Measurements from ENCODE around the gene COL25A1. TPM values are rescaled to one million over a fixed set of nuclear protein-coding genes. Genes with fewer than 3 reads are reported as not detected.

Gene COL25A1
- total RNA-seq, 4 donors from 2014 or later, result 0.14 to 1.6 (median 0.32) TPM; not detected in 1

DNA sequence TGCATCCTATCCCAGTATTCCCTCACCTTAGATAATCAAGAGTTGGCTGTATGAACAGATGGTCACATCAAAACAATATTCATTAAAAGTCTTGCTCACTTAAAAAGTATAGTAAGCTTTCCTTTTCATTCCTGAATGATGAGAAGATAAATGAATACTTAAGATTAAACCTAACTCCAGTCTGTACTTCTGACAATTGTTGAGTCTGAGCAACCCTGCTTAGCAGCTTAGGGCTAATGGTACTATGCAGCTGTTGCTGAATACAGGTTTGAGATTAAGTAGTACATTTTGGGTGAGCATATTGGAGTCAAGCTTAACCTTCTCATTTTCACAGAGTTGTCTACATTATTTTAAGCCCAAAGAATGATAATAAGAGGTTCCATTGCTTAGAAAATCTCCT, 417.9 kb downstream of the COL25A1 start:
- in situ Hi-C loops (cut with MboI; ENCODE audit: low pct_ligation_motif_present in 1 of 4, low pct_unique_long_range_greater_than_20kb in 1 of 4, low sequenced_read_pairs in 3 of 4), result no loop called here
- no peaks in the 10 kb centered on the region for H3K36me3 ChIP-seq
- H3K27me3 ChIP-seq, result no peaks in the 10 kb centered on the region
- H3K9me3 ChIP-seq, result no peaks in the 10 kb centered on the region
- no peak overlapping the region for H3K4me3 ChIP-seq
- DNase-seq, result no peak
- no peak for TF ChIP-seq POLR2A (IDR thresholded peaks at IDR 0.05)
- TF ChIP-seq EP300 (IDR thresholded peaks at IDR 0.05; ENCODE audit: low read depth), result no peak
- no peak for TF ChIP-seq POLR2AphosphoS5 (IDR thresholded peaks at IDR 0.05)
- TF ChIP-seq, protein P1, sequence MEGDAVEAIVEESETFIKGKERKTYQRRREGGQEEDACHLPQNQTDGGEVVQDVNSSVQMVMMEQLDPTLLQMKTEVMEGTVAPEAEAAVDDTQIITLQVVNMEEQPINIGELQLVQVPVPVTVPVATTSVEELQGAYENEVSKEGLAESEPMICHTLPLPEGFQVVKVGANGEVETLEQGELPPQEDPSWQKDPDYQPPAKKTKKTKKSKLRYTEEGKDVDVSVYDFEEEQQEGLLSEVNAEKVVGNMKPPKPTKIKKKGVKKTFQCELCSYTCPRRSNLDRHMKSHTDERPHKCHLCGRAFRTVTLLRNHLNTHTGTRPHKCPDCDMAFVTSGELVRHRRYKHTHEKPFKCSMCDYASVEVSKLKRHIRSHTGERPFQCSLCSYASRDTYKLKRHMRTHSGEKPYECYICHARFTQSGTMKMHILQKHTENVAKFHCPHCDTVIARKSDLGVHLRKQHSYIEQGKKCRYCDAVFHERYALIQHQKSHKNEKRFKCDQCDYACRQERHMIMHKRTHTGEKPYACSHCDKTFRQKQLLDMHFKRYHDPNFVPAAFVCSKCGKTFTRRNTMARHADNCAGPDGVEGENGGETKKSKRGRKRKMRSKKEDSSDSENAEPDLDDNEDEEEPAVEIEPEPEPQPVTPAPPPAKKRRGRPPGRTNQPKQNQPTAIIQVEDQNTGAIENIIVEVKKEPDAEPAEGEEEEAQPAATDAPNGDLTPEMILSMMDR (IDR thresholded peaks at IDR 0.05), result no peak
- intact Hi-C loops (cut with DNase I; ENCODE audit: low total_unique reads), result no loop called here
- no peaks in the 10 kb centered on the region for H3K4me1 ChIP-seq
- no peak overlapping the region for H3K27ac ChIP-seq

- H3K36me3 ChIP-seq, result no peaks in the 10 kb centered on the region
- H3K4me3 ChIP-seq, result no peak overlapping the region
- 72 to 76% methylated on average over 3 to 4 of the region's 4 CpGs for WGBS, 2 donors (ENCODE audit: low coverage in 1 of 2)
- in situ Hi-C loops (cut with MboI; ENCODE audit: low pct_ligation_motif_present in 1 of 4, low pct_unique_long_range_greater_than_20kb in 1 of 4, low sequenced_read_pairs in 3 of 4), result no loop called here
- H3K27me3 ChIP-seq, result no peaks in the 10 kb centered on the region
- H3K27ac ChIP-seq, result no peak overlapping the region
- TF ChIP-seq EP300 (IDR thresholded peaks at IDR 0.05; ENCODE audit: low read depth), result no peak
- TF ChIP-seq POLR2A (IDR thresholded peaks at IDR 0.05), result no peak
- TF ChIP-seq, protein P1 (IDR thresholded peaks at IDR 0.05), result no peak
- no peak for TF ChIP-seq POLR2AphosphoS5 (IDR thresholded peaks at IDR 0.05)
- no peaks in the 10 kb centered on the region for H3K4me1 ChIP-seq
- intact Hi-C loops (cut with DNase I; ENCODE audit: low total_unique reads), result no loop called here
- H3K9me3 ChIP-seq, result no peaks in the 10 kb centered on the region
- DNase-seq, result no peak
Measured at GRCh38 chr4:108881986-108882385, 420.5 kb downstream of the COL25A1 start.

GRCh38 chr4:108881190-108881589, 421.3 kb downstream of the COL25A1 start:
- 73 to 80% methylated on average over 3 of the region's 3 CpGs for WGBS, 2 donors (ENCODE audit: low coverage in 1 of 2)
- H3K4me1 ChIP-seq, result no peaks in the 10 kb centered on the region
- no peaks in the 10 kb centered on the region for H3K27me3 ChIP-seq
- no peak for DNase-seq
- H3K27ac ChIP-seq, result no peak overlapping the region
- H3K36me3 ChIP-seq, result no peaks in the 10 kb centered on the region
- intact Hi-C loops (cut with DNase I; ENCODE audit: low total_unique reads) (no loop called here), in situ Hi-C loops (cut with MboI; ENCODE audit: low pct_ligation_motif_present in 1 of 4, low pct_unique_long_range_greater_than_20kb in 1 of 4, low sequenced_read_pairs in 3 of 4) (no loop called here)
- no peak overlapping the region for H3K4me3 ChIP-seq
- H3K9me3 ChIP-seq, result no peaks in the 10 kb centered on the region
- TF ChIP-seq POLR2AphosphoS5 (IDR thresholded peaks at IDR 0.05) (no peak), EP300 (IDR thresholded peaks at IDR 0.05; ENCODE audit: low read depth) (no peak), POLR2A (IDR thresholded peaks at IDR 0.05) (no peak)
- TF ChIP-seq, protein P1 (IDR thresholded peaks at IDR 0.05), result no peak

DNA sequence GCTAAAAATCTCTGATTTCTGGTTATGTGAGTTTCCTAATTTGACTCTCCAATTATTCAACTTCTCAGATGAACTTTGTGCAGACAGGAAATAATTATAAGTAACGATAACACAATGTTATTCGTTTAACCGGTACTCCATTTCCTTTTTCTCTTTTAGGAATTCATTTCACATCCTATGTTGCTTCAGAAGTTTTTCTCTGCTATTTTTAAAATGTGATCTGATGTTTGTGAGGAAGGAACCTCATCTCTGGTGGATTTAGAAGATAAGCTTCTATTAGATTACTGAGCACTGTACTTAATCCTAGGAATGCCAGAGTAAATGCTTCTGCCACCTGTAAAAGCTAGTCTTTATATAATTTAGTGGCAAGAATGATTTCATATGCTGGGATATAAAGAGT, 423.7 kb downstream of the COL25A1 start:
- TF ChIP-seq, protein P1 (IDR thresholded peaks at IDR 0.05), result no peak
- TF ChIP-seq POLR2A (IDR thresholded peaks at IDR 0.05), result no peak
- TF ChIP-seq POLR2AphosphoS5 (IDR thresholded peaks at IDR 0.05), result no peak
- no peak for TF ChIP-seq EP300 (IDR thresholded peaks at IDR 0.05; ENCODE audit: low read depth)
- Histone ChIP-seq H3K36me3 (no peaks in the 10 kb centered on the region), H3K27me3 (no peaks in the 10 kb centered on the region), H3K27ac (no peak overlapping the region), H3K4me1 (no peaks in the 10 kb centered on the region), H3K9me3 (no peaks in the 10 kb centered on the region), H3K4me3 (no peak overlapping the region)
- DNase-seq, result no peak
- WGBS, 2 donors (ENCODE audit: low coverage in 1 of 2), result 29 to 62% methylated on average over 3 of the region's 3 CpGs
- intact Hi-C loops (cut with DNase I; ENCODE audit: low total_unique reads) (loop anchor here (1.0 kb wide), 1 partner anchor 36 kb away; no protein-coding TSS in a partner anchor), in situ Hi-C loops (cut with MboI; ENCODE audit: low pct_ligation_motif_present in 1 of 4, low pct_unique_long_range_greater_than_20kb in 1 of 4, low sequenced_read_pairs in 3 of 4) (no loop called here)
